ENCODE results near the gene HS3ST2.

HS3ST2 gene

DNA sequence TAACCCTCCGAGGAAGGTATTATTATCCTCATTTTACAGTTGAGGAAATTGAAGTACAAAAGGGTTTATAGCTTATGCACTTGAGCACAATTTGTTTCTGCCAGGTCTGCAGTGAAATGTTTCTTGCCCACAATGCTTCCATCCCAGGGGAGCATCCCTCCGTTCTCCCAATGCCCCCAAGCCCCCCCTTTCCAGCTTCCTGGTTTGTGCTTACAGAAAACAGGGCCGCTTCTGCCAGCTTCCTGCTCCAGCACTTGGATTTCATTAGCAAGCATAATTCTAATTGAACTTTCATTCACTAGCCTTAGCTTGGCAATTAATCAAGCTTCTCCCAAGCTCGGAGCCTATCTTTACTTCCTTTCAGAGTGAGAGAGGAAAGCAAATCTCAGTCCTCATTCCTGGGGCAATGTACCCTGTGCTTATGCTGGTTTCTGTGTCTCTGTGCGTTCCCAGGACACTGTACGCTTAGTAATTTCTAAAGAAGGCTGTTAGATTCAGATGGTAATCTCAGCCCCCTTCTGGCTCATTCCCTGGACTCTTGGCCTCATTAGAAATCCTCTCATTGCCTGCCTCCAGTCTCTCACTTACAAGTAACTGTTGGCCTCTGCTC lies 141.6 kb downstream of the HS3ST2 start:
- no peak overlapping the region for H3K27ac ChIP-seq (ENCODE audit: low read depth, low read length)
- no peak overlapping the region for H3K4me3 ChIP-seq (ENCODE audit: low read depth in 1 of 5, low read length in 5 of 5)

DNA sequence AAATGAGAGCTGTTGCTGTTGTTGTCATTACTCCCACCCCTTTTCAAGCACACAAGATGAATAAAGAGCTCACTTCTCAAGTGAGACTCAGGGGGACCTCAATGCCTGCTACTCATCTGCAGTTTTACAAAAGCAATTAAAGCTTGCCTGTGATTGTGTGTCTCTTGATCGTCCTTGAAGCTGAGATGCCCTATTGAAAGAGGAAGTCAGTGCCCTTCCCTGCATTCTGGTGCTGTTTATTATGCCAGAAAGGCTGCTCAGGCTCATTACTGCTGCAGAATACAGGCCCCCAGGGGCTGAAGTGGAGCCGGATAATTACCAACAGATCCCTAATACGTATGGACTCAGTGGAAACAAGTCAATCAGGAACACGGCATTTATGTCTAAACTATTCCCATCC lies 147.2 kb downstream of the HS3ST2 start:
- no peaks in the 10 kb centered on the region for H3K9me3 ChIP-seq (ENCODE audit: control insufficient read depth in 5 of 5, low read length in 5 of 5)
- H3K36me3 ChIP-seq (ENCODE audit: control insufficient read depth in 5 of 5, insufficient read depth in 5 of 5, low read length in 5 of 5): no peaks in the 10 kb centered on the region
- no peak overlapping the region for H3K27ac ChIP-seq (ENCODE audit: low read depth, low read length)
- no peak overlapping the region for H3K9ac ChIP-seq (ENCODE audit: low read length in 5 of 5)
- peaks cover 0 to 11% (median 3%) of the 10 kb centered on the region in 5 donors for H3K27me3 ChIP-seq (ENCODE audit: control insufficient read depth in 5 of 5, insufficient read depth in 4 of 5, low read length in 5 of 5)
- H3K4me1 ChIP-seq (ENCODE audit: control insufficient read depth in 5 of 5, insufficient read depth in 5 of 5, low read length in 5 of 5): peaks cover 0 to 3% (median 0%) of the 10 kb centered on the region in 5 donors
- no peak overlapping the region for H3K4me3 ChIP-seq (ENCODE audit: low read depth in 1 of 5, low read length in 5 of 5)

More for the DNA sequence above, 141.6 kb downstream of the HS3ST2 start:
- H3K36me3 ChIP-seq (ENCODE audit: control insufficient read depth in 5 of 5, insufficient read depth in 5 of 5, low read length in 5 of 5): no peaks in the 10 kb centered on the region
- H3K4me1 ChIP-seq (ENCODE audit: control insufficient read depth in 5 of 5, insufficient read depth in 5 of 5, low read length in 5 of 5): peaks cover 0 to 14% (median 3%) of the 10 kb centered on the region in 5 donors
- H3K9me3 ChIP-seq (ENCODE audit: control insufficient read depth in 5 of 5, low read length in 5 of 5): no peaks in the 10 kb centered on the region
- H3K9ac ChIP-seq (ENCODE audit: low read length in 5 of 5): peak overlapping the region in 1 of 5 donors; percentile 2
- H3K27me3 ChIP-seq (ENCODE audit: control insufficient read depth in 5 of 5, insufficient read depth in 4 of 5, low read length in 5 of 5): peaks cover 0 to 6% (median 0%) of the 10 kb centered on the region in 5 donors

DNA sequence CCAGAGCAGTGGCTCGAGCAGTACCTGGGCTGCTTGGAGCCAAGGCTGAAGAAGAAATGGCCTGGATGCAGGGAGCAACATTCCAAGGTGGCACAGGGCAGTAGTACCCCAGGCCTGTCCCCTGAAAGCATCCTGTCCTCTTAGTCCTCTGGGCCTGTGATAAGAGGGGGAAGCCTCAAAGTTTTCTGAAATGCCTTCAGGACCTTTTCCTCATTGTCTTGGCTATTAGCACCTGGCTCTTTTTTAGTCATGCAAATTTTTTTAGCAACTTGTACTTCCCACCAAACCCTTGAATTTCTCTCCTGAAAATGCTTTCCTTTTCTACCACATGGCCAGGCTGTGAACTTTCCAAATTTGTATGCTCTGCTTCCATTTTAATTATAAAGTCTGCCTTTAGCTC lies 148.9 kb downstream of the HS3ST2 start:
- H3K9ac ChIP-seq (ENCODE audit: low read length in 5 of 5): no peak overlapping the region
- no peak overlapping the region for H3K4me3 ChIP-seq (ENCODE audit: low read depth in 1 of 5, low read length in 5 of 5)
- H3K27ac ChIP-seq (ENCODE audit: low read depth, low read length): no peak overlapping the region
- no peaks in the 10 kb centered on the region for H3K9me3 ChIP-seq (ENCODE audit: control insufficient read depth in 5 of 5, low read length in 5 of 5)
- H3K27me3 ChIP-seq (ENCODE audit: control insufficient read depth in 5 of 5, insufficient read depth in 4 of 5, low read length in 5 of 5): peaks cover 0 to 11% (median 3%) of the 10 kb centered on the region in 5 donors
- no peaks in the 10 kb centered on the region for H3K36me3 ChIP-seq (ENCODE audit: control insufficient read depth in 5 of 5, insufficient read depth in 5 of 5, low read length in 5 of 5)
- H3K4me1 ChIP-seq (ENCODE audit: control insufficient read depth in 5 of 5, insufficient read depth in 5 of 5, low read length in 5 of 5): no peaks in the 10 kb centered on the region

Measured in subcutaneous abdominal adipose tissue (tissue), 5 donors.